ENCODE data around the gene STK36.

The STK36 gene

DNA sequence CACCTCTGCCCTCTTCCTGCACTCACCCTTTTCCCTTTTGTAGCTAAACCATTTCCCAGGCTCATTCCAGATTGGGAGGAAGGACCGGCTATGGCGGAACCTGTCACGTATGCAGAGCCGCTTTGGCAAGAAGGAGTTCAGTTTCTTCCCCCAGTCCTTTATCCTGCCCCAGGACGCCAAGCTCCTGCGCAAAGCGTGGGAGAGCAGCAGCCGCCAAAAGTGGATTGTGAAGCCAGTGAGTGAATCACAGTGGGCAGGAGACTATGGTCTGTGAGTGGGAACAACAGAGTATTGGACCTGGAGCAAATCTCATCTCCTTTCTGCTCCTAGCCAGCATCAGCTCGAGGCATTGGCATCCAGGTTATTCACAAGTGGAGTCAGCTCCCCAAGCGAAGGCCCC is 75.1 kb downstream of the STK36 start:
- no peak for DNase-seq (ENCODE audit: low spot score)

DNA sequence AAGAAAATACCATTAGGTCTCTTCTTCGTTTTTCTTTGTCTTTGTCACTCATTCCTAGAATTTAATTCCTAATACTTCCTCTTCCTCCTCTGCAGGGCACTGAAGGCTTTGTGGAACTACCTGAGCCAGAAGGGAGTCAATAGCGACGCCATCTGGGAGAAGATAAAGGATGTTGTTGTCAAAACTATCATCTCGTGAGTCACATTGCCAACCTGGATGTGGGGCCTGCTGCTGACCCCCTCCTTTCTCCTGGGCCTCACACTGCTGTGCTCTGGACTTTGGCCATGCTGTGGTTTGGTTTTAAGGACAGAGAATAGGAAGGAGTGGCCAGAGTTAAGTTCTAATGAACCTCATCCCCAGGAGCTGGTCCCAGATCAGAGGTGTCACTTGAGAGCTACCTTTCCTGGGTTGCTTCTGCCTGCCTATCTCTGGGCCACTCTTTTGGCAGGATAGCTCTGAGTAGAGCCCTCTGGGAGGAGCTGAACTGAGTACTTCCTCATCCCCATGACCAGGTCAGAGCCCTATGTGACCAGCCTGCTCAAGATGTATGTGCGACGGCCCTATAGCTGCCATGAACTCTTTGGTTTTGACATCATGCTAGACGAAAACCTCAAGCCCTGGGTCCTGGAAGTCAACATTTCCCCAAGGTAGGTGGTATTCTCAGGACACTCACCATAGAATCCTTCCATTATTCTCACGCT is 77.0 kb downstream of the STK36 start:
- DNase-seq (ENCODE audit: low spot score), result no peak

Measured in COLO829 (cell line).